Germinal center (tissue), 1 donor: Measurements from ENCODE around the gene CHRM5.
"Not testable (repeated sequence)": the region's sequence is repeated elsewhere in the genome, so short reads cannot be mapped to it uniquely, and the experiment has no call there.

Experiments
- DNase-seq: peaks from one replicate; pipeline ENCODE4 v3.0.0; 2012; ENCODE audit warnings: mixed read lengths, low spot score

The CHRM5 gene

GRCh38 chr15:33987444-33987843 is 19.1 kb downstream of the CHRM5 start:
- no peak for DNase-seq

- no peak for DNase-seq
Observed at GRCh38 chr15:33988384-33988783, 20.1 kb downstream of the CHRM5 start.

DNA sequence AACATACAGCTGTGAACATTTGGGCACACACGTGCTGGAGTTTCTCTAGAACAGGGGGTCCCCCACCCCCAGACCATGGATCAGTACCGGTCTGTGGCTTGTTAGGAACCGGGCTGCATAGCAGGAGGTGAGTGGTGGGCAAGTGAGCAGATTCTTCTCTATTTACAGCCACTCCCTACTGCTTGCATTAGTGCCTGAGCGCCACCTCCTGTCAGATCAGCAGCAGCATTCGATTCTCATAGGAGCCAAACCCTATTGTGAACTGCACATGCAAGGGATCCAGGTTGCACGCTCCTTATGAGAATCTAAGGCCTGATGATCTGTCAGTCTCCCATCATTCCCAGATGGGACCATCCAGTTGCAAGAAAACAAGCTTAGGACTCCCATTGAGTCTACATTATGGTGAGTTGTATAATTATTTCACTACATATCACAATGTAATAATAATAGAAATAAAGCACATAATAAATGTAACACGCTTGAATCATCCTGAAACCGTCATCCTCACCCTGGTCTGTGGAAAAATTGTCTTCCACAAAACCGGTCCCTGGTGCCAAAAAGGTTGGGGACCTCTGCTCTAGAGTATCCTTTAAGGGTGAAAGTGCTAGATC is 25.8 kb downstream of the CHRM5 start:
- DNase-seq, result no peak

DNA sequence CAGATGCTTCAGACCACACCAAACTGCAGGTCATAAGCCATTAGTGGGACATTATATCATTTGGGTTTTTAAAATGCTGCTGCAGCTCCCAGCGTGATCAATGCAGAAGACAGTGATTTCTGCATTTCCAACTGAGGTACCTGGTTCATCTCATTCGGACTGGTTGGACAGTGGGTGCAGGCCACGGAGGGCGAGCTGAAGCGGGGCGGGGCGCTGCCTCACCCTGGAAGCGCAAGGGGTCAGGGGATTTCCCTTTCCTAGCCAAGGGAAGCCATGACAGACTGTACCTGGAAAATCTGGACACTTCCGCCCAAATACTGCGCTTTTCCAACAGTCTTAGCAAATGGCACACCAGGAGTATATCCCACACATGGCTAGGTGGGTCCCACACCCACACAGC is 27.4 kb downstream of the CHRM5 start:
- not testable (repeated sequence) for DNase-seq

DNA sequence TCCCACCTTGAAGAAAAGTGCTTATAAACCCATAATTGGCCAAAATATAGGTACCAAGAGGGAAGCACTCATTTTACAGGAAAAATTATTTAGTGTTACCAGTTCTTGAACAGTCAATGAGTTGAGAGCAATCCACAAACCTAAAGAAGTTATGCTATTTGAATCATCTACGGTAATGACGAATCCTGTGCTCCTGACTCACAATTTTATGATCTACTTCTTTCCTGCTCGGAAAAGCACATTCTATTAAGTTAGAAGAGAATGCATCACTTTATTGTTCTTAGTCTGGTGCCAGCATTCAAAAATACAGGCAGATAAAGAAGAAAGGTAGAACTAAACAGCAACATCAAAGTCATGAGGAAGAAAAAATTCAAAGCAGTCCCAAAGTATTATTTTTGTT is 33.2 kb downstream of the CHRM5 start:
- DNase-seq, result no peak

GRCh38 chr15:34006381-34006780 is 38.1 kb downstream of the CHRM5 start:
- no peak for DNase-seq

GRCh38 chr15:34009656-34010055 is 41.4 kb downstream of the CHRM5 start:
- DNase-seq, result no peak

DNA sequence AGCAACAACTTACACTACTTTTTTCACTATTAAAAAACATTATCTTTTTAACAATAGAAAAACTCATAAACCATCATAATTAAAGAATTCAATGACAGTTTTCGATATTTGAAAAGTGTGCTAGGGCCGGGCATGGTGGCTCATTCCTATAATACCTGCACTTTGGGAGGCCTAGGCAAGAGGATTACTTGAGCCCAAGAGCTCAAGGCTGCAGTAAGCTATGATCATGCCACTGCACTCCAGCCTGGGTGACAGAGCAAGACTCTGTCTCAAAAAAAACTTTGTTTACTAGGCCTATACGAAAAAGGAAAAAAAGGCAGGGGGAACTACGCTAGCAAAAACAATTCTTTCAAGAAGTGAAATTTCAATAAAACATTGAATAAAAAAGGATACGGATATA is 42.6 kb downstream of the CHRM5 start:
- no peak for DNase-seq

DNA sequence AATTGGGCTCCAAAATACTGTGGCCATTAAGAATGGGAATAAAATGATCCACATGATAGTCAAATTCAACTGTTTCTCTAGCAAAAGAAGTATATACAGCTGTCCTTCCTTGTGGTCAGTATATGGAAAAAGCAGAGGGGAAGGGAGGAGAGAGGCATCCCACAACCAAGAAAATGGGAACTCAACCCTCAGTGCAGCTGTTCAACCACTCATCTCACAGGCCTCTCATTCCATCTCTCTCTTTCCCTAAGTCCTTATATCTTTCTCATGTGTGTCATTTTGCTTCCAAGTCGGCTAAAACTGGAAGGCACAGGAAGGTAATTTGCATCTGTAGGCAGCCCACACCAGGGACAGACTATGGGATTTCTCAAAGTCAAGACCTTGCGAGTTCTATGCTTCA is 43.2 kb downstream of the CHRM5 start:
- DNase-seq, result no peak

DNA sequence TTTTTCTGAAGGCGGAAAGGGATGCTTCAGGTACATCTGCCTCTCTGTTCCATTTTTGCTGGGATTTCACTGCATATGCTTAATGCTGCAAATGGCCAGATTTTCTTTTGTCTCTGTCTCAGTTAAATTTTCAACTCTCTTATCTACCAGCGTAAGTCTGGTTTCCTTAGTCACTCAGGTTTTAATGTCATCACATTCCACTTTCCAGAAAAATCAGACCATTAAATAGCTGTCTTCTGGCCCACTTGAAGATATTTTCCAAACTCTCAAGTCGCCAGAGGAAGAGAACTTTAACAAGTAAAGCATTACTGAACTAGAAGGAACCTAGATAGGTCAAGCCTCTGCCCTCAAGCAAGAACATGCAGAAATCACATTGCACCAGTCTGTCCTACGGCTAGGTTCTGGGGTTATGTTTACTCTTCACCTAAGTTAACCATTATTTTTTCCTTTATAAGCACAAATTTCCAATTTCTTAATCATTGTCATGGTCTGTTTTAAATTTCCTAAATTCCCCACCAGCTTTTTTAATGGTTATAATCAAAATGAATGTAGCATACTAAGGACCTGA is 44.2 kb downstream of the CHRM5 start:
- no peak for DNase-seq

DNA sequence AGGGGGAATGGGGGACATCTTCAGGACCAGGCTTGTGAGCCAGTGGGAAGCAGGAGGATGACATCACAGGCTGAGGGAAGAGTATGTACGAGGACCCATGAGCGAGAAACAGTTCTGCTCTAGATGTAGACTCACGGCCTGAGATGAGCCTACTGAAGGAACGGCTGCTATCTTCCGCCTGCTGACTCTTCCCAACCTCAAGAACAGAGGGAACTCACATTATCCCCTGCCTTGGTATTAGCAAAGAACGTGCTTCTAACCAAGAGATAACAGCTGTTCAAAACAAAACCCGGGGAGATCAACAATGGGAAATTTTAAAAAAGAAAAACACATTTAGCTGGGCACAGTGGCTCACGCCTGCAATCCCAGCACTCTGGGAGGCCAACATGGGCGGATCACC is 45.4 kb downstream of the CHRM5 start:
- no peak for DNase-seq

- no peak for DNase-seq
Observed at GRCh38 chr15:34014556-34014955, 46.3 kb downstream of the CHRM5 start.

DNA sequence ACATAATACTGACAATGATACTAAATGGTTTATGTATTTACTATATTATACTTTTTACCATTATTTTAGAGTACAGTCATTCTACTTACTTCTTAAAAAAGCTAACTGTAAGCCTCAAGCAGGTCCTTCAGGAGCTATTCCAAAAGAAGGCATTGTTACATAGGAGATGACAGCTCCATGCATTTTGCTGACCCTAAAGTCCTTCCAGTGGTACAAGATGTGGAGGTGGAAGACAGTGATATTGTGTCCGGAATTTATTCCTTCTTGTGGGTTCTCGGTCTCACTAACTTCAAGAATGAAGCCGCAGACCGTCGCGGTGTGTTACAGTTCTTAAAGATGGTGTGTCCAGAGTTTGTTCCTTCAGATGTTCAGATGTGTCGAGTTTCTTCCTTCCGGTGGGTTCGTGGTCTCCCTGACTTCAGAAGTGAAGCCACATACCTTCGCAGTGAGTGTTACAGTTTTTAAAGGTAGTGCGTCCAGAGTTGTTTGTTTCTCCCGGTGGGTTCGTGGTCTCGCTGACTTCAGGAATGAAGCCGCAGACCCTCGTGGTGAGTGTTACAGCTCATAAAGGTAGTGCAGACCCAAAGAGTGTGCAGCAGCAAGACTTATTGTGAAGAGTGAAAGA is 49.8 kb downstream of the CHRM5 start:
- DNase-seq, result no peak

DNA sequence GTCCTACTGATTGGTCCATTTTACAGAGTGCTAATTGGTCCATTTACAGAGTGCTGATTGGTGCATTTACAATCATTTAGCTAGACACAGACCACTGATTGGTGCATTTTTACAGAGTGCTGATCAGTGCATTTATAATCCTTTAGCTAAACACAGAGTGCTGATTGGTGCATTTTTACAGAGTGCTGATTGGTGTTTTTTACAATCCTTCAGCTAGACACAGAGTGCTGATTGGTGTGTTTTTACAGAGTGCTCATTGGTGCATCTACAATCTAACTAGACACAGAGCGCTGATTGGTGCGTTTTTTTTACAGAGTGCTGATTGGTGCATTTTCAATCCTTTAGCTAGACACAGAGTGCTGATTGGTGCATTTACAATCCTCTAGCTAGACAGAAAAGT is 50.4 kb downstream of the CHRM5 start:
- not testable (repeated sequence) for DNase-seq

- DNase-seq, result no peak
Observed at GRCh38 chr15:34019369-34019990, 51.2 kb downstream of the CHRM5 start.

- DNase-seq, result no peak
Observed at GRCh38 chr15:34023907-34024306, 55.6 kb downstream of the CHRM5 start.

DNA sequence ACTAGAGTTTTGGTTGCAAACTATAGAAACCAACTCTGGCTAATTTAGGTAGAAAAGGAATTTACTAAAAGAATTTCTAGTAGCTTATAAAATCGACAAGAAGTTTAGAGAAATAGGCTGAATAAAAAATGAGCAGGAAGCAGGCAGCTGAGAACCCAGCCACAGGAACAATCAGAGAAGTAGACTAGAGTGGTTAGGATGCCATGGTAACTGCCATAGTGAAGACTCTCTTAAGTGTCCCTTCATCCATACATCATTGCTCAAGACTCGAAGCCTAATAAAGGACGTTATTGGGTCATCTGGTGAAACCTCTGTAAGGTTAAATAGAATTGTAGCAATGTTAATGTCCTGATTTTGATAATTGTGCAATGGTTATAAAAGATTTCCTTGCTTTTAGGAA is 57.0 kb downstream of the CHRM5 start:
- no peak for DNase-seq

GRCh38 chr15:34027606-34028005 is 59.3 kb downstream of the CHRM5 start:
- no peak for DNase-seq

DNA sequence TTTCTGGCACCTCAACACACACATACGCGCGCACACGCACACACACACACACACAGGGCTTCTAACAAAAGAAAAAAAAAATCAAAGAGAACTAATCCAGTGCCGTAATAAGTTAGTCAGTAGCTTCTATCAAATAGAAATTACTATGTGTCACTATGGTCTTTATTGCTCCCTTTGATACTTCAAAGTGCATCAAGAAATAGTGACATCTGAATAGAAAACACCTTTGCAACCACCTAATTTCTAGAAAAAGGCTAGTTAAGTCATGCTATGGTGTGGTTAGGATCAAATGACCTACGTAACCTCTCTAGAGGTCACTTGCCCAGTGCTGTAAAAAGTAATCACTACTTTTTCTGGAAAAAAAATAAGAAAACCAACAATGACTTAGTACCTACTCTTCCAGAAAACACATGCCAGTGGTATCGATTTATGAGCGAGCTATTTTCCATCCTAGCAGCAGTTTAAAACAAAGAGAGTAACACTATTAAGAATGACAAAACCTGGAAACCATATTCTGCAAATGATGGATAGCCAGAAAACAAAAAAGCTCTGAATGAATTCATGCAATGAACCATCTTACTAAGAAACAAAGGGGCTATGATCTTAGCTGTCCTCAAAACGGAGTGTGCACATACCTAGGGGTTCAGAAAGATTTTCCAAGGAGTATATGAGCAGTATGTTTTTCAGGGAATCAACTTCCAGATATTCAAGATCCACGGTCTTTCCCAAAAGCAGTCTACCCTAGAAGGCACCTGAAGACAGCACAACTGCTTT is 63.9 kb downstream of the CHRM5 start:
- no peak for DNase-seq

DNA sequence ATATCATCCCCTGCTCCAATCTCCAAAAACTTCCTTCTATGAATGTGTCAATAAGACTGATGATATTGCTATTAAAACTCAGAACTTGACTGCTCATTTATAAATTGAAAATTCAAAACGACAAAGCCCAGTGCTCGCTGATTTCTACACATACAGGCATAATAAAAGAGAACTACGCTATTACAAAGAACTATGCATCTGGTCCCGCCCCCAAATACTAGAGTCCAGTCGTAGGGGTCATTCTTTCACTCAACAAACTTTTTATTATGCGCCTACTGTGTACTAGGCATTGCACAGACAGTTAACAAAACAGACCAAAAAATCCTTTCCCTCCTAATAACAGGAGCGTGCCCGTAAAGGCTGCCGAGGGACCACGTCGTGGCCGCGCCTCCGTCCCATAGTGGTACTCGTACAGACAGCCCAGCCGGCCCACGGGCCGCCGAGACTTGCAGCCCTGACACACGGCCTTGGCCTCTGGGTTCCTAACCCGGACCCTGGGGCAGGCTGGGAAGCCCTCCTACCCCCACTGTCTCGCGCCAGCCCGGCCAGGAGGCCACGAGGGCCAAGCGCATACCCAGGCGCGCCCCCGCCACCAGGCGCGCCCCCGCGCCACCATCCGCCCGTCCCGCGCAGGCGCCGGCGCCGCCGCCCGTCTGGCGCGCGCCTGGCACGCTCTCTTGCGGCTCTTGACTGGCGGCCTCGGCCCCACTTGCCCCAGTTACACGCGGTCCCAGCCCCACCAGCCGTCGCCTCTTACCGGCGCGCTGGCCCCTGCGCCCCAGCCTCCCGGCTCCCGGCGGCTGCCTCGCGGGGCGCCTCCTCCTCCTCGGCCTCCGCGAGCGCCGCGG is 70.0 kb downstream of the CHRM5 start:
- peak; percentile 76 for DNase-seq

GRCh38 chr15:34038871-34039789 is 70.8 kb downstream of the CHRM5 start, which contains the start of gene AVEN:
TSS of gene AVEN (minus strand) at chr15:34039204. CDS start at chr15:34039046, 158 bp downstream.
- peak; percentile 48 for DNase-seq
